HG03103 (cell line): ENCODE measurements around the gene ZBTB33.

Experiments
- ATAC-seq: cut with Tn5 transposase; IDR thresholded peaks from one replicate; pipeline ENCODE4 v1.9.1; 2021; ENCODE audit warnings: low read depth; ENCODE audit not compliant: unreplicated experiment

Gene ZBTB33

DNA sequence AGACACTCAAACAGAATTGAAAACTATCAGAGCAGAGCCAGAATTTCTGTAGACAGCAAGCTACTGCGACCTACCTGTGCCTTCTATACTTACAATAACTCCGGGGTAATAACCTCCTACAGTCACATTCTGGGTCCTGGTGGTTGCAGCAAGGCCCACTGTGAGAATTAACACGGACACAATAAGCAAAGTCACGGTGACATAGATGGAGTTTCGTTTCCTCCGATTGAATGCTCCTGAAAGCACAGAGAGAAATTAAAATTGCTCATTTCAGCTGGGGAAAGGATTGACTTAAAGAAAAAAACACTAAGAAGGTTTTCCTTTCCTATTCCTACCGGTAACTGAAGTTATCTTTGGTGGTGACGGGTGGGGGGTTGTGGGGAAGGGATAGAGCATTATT lies 53.6 kb downstream of the ZBTB33 start:
- ATAC-seq: no peak

DNA sequence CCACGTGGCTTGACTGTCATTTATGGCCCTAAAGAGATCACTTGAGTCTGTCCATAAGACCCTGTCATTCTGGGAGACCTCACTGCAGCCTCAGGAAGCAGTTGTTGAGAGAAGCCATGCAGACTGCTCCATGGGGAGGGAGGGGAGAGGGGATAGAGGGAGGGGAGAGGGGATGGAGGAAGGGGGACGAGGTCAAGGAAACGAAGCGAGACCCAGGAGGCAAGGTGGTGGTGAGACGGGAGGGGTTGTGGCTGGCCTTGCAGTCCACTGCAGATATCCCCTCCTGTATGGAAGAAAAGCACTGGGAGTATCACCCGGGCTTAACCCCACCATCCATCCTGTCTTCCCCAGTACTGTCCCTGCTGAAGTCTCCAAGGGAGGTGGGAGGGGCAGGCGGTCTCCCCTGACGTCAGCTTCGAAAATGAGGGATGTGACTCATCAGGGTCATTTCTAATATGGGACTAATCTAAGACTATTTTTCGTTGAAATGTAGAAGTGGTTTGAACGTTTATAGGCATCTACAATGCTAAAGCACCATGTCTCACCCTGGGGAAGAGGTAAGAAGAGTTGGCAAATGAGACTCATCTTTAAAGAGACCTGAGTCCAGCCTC lies 55.0 kb downstream of the ZBTB33 start:
- no peak for ATAC-seq

GRCh38 chrX:120306630-120307029 lies 56.0 kb downstream of the ZBTB33 start:
- ATAC-seq: no peak
